Globus pallidus (tissue), 1 donor: Measurements from ENCODE around the gene PAWR.
"Not testable (repeated sequence)": the region's sequence is repeated elsewhere in the genome, so short reads cannot be mapped to it uniquely, and the experiment has no call there.

Experiments used
- DNase-seq: peaks from one replicate; pipeline ENCODE4 v3.0.0-alpha.2; 2015; ENCODE audit warnings: low spot score

The PAWR gene

DNA sequence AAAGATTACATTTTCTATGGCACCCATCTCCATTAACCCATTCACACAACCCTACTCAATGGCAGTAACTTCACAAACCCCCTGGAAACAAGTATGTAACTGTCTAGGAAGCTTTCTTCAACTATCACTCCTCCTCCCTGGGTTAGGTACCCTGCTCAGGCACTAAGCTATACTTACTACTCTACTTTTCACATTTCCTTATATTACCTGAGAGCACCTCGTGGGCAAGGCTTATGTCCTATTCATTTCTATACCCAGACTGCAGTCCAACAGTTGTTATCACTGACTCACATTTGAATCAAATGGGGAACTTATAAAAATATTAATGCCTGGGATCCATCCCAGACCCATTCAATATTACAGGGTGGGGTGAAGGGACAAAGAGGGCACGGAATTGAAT, 4.6 kb downstream of the PAWR start:
- no peak for DNase-seq

DNA sequence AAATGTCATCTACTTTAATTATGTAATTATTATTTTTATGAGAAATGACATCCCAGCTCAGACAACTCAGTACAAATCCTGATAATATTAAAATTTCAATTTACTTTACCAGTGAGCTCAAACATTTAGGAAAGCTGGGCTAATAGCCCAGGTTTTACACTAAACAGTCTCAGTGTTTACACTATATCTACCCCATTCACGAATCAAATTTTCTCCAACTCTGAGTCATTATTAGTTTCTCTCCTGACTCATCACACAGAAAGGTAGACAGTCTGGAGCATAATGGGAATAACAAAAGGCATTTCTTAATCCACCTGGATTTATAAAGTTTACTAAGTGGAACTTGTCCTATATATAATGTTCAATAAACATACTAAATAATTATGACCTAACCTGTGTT, 5.7 kb downstream of the PAWR start:
- DNase-seq = no peak

DNA sequence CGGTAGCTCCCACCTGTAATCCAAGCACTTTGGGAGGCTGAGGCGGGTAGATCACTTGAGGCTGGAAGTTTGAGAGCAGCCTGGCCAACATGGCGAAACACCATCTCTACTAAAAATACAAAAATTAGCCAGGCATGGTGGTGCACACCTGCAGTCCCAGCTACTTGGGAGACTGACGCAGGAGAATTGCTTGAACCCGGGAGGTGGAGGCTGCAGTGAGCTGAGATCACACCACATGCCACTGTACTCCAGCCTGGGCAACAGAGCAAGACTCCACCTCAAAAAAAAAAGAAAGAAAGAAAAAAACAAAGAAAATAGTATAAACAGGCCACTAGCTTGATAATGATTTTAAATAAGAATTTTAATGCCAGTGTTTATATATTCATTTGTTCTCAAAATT, 6.4 kb downstream of the PAWR start:
- DNase-seq = not testable (repeated sequence)

DNA sequence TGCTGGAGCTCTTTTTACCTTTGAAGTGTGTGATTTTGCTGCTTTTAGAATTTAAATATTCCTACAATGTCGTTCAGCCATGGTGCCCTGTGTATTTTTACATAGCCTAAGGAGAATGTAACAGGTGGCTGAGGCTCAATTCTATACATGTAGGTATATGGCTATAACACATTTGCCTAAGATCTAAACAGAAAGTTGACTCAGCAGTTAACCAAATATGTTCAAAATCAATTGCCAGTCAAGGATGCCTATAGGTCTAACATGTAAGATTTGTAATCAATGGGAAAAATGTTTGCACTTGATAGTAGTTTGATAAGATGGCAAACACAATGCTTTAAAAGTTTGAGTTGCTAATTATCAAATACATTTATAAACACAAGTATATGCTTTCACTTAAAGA, 8.2 kb downstream of the PAWR start:
- no peak for DNase-seq

DNA sequence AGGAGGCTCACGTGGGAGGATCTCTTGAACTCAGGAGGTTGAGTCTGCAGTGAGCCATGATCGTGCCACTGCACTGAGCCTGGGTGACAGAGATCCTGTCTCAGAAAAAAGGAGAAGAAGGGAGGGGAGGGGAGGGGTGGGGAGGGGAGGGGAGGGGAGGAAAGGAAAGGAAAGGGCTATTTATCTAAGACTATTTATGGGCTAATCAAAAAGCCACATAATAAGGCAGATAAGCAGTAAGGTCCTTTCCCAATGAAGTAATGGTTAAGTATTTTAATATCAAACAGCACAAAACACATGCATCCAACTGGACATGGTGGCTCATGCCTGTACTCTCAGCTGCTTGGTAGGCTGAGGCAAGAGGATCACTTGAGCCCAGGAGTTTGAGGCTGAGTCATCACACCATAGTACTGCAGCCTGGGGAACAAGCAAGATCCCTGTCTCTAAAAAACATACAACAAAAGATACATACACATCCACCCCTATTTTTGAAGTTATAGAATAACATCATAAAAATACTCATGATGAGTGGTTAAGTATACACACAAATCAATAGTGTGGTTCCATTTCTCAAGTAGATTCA, 9.7 kb downstream of the PAWR start:
- no peak for DNase-seq

DNA sequence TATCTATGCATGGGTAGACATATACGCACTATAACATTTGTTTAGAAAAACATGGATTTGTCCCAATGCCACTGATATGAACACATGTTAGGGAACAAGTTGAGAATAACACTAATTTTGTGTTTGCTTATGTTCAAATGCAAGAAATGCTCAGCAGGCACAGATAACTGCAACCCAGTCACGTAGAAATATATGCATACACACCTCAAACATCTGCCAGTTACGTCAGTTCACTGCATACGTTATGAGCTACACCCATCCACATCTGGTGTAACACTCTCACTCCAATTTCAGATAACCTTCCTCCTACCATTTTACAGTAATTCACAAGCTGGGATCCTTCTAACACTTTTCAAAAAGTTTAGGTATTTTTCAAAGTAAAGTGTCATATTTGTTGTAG, 10.7 kb downstream of the PAWR start:
- no peak for DNase-seq

DNA sequence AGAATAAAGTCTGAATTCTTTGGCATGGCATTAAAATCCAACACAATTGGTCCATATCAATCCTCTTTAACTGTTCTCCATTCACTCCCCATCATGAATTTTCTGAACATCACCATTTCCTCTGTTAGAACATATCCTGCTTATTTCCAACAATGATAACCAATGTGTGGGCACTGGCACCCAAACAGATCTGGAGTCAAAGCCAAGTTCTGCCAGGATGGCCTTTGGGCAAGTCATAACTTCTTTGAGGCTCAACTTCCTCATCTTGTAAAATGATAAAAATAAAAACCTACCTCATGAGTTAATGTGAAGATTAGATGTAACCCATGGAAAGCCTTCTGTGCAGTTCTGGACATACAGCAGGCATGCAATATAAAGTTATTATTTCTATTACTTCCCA, 12.5 kb downstream of the PAWR start:
- DNase-seq = no peak

DNA sequence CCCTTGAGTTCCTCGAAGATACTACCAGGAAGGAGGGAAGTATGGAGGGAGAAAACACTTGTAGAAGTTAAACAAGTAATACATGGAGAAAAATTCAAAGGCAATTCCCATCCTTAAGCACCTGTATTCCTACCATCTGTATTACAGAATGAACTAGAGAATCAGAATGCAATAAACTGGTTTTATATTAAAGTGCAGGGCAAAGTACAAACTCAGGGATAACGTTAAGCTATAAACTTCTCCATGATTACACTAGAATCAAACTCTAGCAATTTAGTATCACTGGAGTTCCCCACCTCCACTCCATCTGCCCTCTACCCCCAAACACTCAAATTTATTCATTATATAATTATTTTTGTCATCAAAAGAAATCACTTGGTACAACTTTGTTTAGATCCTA, 13.1 kb downstream of the PAWR start:
- no peak for DNase-seq

DNA sequence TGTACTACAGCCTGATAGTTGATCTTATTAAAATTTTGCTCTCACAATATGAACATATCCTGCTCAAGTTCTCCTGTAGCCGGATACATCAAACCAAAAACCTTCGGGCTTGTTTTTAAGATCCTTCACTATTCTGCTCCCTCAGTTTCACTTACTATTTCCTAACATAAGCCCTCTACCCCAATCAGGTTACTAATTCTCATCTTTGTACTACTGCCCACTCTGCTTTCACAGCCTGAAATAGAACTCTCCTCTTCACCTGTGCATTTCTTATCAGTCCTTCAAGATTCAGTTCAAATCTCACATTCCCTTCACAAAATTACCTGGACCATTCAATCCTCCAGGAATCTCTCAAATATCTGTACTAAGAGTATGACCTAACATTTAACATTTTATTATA, 14.2 kb downstream of the PAWR start:
- no peak for DNase-seq

DNA sequence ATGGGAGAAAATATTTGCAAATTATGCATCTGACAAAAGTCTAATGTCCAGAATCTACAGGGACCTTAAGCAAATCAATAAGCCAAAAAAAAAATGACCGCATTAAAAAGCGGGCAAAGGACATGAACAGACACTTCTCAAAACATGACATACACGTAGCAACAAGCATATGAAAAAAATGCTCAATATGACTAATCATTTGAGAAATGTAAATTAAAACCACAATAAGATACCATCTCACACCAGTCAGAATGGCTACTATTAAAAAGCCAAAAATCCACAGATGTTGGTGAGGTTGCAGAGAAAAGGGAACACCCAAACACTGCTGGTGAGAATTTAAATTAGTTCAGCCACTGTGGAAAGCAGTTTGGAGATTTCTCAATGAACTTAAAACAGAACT, 16.1 kb downstream of the PAWR start:
- no peak for DNase-seq

DNA sequence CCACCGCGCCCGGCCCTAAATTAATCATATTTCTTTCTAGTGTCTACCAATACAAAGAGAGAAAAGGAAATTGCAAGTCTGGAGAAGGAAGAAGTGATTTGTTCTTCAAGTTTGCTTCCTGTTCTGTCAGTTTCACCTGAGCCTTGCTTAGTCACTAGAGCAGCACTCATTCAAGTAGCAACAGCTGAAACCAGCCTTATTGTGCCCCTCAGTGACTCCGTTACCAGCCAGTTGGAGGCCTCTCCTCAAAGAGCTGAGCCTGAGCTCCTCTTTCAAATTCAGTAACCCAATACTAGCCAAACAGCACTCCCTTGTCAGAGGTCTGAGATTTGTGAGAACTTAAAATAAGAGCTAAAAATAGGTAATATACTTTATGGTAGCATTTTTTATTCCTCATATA, 17.4 kb downstream of the PAWR start:
- DNase-seq = no peak

DNA sequence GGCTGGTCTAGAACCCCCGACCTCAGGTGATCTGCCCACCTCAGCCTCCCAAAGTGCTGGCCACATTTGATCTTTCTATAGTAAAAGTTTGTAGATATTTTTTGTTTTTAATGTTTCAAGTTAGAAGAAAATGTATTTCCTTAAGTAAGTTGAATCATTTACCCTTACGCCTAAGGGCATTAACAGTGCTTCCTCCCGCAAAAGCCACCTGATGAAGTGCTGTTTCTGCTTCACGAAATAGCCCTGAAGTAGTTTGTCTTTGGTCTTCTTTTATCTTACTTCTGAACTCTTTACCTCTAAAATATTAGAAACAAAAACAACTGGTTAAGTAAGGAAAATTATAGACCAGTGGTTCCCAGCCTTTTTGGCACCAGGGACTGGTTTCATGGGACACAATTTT, 22.7 kb downstream of the PAWR start:
- DNase-seq = no peak

DNA sequence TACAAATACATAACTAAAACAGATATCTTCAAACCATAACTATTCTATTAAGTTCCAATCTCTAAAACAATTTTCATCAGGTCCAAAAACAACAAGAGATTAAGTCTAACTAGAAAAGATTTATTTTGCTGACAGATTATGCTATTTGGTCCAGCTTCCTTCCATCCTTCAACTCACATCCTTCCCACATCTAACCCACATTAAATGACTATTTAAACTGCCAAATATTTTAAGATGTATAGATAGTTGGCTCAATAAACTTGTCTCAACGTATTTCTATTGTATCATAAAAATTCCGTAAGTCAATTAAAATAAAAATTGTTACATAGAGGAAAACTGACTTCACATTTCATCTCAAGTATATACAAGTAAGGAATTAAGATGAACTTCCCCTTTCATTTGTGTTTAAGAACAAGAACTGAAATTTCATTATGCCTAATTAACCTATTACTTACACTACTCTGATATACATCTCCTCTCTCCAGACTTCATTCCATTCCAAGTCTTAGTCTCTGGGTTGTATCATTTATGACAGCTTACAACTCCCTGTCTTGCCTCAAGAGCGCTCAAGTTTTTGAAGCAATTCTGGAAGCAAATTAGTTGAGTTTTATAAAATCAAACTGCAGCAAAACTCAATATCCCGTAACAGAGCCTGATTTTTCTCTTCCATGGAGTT, 25.4 kb downstream of the PAWR start:
- no peak for DNase-seq

DNA sequence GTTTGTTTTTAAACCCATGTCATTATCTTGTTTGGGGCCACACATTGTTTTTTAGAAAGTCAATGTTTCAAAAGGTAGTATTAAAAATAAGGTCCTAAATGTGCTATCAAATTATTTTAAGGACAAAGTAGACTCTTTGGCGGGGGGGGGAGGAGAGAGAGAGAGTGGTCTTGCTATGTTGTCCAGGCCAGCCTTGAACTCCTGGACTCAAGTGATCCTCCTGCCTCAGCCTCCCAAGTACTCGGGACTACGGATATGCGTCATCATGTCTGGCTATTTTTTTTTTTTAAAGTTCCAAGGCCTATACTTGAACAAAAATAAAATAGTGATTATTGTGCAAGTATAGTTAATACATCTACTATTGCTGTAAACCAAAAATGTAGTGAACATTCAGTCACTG, 26.2 kb downstream of the PAWR start:
- DNase-seq = no peak

DNA sequence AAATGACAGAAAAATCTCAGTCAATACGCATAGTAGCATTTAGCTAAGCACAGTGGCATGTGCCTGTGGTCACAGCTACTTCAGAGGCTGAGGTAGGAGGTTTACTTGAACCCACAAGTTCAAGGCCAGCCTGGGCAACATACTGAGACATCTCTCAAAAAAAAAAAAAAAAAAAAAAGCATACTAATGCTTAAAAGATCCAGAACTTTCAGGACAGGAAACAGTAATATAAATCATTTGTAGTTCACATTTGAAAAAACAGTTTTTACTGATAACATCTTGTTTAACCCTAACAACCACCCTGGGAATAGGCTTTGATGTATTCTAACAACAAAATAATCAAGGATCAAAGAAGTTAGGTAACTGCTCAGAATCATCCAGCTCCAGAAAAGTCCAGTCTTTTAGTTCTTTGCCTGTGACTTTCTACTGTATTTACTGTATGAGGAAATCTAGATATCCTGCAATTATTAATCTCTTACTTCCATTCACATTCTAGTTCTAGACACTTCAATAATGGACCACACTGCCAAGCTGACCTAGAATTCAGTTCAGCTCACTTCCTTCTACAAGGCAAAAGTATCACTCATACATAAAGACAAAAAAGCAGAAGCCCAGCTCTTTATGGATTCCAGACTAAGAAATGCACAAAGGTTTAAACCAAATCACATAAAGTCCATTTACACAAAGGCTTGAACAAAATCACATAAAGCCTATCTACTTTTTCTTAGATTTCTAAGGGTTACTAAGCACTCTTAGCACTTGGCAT, 28.5 kb downstream of the PAWR start:
- DNase-seq = no peak

DNA sequence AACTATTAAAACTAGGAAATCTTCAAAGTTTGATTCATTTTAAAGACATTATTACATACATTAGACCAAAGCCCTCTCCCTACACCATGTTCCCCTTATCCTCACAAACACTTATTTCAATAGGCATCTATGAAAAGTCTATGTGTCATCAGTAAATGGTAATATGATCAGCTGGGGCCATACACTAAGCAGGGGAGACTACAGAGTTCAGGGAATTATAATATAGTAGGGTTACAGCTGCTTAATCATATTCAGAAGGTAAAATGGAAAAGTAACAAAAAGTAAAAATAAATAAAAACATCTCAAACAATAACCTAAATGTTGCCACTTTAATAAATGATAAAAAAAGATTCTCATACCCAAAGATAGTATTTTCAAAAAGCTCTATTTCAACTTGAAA, 29.1 kb downstream of the PAWR start:
- DNase-seq = no peak

DNA sequence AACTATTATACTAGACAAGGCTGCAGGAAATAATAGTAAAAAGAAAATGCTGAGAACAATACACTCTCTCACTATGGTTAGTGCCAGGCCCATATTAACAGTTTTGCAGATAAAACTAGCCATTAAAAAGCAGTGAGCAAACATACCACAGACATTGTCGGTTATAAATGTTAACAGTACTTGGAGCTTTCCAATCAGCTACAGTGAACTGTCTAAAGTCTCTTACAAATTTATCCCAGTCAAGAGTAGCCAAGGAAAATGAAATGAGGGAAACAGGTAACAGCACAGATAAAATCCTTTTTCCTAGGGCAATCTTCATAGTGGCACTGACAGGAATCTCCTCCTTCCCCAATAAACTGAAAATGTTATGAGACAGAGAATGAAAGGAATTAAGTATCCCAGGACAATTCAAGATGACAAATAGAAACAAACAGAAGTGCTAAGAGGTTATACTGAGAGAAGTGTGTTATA, 30.8 kb downstream of the PAWR start:
- no peak for DNase-seq

DNA sequence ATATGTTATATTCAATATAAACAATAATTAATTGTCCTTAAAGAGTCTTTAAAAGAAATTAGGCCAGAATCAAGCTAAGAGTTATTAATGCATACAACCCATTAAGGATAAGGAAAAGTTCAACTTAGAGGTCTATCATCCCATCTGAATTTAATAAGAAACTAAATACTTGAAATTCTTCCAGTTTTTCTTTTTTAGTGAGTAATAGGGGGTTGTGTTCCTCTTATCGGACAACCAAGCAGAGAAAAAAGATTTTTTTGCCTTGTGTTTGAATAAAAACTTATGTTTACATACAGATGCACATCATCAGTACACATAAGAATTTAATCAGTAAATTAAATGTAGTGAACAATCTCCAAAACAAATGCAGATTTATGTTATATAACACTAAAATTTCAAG, 32.5 kb downstream of the PAWR start:
- DNase-seq = no peak

DNA sequence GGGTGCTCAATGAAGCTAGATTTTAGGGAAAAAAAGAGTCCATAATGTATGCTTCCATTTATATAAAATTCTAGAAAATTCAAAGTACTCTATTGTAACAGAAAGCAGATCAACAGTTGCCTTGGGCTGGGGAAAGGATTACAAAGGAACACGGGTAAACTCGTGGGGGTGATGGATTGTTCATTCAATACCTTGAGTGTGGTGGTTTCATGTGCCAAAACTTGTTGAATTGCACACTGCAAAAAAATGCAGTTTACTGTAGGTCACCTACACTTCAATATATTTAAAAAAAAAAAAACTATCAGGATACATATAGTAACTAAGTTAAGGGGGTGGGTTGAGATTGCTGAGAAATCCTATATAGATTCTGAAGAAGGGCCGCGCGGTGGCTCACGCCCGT, 33.6 kb downstream of the PAWR start:
- DNase-seq = no peak

DNA sequence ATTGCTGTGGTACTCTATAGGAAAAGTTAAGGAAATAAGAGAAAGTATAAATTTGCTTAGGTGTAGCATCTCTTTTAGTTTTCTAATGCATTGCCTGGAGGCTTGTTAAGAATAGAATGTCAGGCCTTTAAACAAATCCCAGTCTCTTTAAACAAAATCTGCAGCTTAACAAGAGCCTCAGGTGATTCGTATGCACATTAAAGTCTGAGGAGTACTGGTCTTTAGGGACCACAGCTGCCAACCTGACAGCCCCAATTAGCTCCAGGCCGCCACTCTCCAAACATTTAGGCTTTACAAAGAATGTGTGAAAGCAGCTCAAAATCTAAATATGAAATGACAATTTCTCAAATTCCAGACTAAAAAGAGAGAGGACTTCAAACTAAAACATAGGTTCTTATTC, 35.7 kb downstream of the PAWR start:
- no peak for DNase-seq

DNA sequence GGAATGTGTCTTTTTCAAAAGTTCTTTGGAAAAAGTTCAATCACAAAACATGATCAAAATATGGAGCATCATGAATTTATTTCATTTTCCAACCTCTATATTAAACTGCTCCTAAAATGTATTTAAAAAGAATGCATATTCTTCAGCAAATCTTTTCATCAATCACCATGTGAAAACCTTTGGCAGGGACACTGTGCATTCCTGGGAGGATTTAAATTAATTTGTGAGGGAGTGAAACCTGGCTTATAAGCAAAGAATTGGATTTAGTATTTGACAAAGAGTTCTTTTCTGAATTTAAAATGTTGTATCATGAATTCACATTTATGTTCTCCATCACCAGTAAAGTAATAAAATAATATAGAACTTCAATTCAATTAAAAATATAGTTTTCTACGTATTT, 38.2 kb downstream of the PAWR start:
- no peak for DNase-seq

DNA sequence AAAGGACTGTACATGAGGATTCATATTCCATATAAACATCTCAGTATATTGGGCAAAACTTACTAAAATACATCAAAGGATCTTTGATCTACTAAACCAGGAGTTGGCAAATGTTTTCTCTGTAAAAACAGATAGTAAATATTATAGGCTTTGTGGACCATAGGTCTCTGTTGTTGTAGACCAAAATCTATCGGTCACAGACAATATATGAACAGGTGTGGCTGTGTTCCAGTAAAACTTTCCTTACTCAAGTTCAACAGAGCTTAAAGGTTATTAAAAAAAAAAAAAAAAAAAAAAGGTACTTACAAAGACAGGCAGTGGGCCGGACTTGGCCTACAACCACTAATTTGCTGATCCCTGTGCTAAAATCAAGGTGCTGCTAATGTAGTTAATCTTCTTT, 40.3 kb downstream of the PAWR start:
- no peak for DNase-seq

DNA sequence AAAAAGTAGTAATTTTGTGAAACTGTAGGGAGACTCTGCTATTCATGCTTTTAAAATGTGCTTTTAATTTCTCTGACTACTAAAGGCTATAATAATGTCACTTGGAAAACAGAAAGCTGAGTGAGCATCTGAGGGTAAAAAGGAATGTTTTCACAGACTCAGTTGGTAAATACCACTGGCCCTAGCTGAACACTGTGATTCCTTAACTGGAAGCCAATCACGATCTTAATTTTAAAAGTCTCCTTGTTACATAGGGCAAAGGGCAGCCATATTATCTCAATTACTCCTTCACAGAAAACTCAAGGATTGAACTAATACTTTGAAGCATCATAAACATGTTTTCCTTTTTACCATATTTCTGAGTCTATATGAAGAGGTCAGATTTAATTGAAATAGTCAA, 41.9 kb downstream of the PAWR start:
- DNase-seq = no peak

DNA sequence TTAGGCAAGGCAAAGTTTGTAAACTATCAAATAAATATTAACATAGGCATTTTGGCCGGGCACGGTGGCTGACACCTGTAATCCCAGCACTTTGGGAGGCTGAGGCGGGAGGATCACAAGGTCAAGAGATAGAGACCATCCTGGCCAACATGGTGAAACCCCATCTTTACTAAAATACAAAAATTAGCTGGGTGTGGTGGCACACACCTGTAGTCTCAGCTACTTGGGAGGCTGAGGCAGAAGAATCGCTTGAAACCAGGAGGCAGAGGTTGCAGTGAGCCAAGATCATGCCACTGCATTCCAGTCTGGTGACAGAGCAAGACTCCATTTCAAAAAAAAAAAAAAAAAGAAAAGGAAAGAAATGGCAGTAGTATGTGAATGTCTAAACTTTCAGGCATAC, 43.9 kb downstream of the PAWR start:
- not testable (repeated sequence) for DNase-seq
